Fibroblast of skin of right quadriceps (primary cell): Measurements from ENCODE around the gene ADGRL3.
A peak's percentile ranks its signal among the peaks of the same experiment; 100 is the strongest.

ENCODE experiments used
- DNase-seq: peaks from one replicate; pipeline ENCODE4 v3.0.0-alpha.2; 2013

The ADGRL3 gene

GRCh38 chr4:61431131-61431530 lies 231.0 kb downstream of the ADGRL3 start:
- DNase-seq, result no peak

- no peak for DNase-seq
These were observed 237.8 kb downstream of the ADGRL3 start for GRCh38 chr4:61437923-61438322.

DNA sequence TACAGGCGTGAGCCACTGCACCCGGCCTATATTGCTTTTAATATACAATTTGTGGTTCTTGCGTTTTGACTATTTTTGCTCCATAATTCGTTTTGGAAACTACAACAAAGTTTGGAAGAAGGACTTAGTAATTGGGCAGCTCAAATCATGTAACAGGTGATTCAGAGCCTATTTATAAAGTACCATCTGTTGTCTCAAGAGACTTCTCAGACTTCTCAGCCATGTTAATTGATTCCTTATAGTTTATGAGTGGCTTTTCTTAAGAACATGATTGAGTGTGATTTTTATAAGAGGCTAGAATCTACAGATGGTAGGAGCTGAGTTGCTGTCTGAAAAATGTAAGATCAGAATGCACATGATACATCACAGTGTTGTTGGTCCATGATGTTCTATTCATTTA lies 240.2 kb downstream of the ADGRL3 start:
- DNase-seq, result no peak

GRCh38 chr4:61442936-61443335 lies 242.8 kb downstream of the ADGRL3 start:
- no peak for DNase-seq

GRCh38 chr4:61443813-61444510 lies 243.8 kb downstream of the ADGRL3 start:
- DNase-seq, result peak; percentile 61

DNA sequence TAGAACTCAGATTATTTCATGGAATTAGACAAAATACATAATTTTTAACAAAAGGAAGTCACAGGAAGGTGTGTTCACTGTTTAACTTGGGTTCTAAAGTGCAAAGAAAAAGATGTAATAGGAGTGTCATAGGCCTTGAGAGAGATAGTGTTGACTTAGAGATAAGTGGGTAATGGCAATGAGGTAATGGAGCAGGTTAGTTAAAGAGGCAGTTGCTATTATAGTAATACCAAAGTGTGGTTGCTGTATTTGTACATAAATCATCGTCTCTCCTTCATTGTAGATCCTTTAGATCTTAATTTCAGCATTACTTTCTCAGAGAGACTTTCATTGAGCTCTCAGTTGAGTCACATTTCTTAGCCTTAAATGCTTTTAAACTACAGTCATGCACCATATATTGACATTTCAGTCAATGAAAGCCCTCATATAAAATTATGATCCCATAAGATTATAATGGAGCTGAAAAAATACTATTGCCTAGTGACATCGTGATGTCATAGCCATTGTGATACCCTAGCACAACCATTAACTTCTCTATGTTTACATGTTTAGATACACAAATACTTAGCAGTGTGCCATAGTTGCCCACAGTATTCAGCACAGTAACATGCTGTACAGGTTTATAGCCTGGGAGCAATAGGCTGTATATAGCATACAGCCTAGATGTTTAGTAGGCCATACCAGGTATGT lies 245.4 kb downstream of the ADGRL3 start:
- DNase-seq, result no peak

DNA sequence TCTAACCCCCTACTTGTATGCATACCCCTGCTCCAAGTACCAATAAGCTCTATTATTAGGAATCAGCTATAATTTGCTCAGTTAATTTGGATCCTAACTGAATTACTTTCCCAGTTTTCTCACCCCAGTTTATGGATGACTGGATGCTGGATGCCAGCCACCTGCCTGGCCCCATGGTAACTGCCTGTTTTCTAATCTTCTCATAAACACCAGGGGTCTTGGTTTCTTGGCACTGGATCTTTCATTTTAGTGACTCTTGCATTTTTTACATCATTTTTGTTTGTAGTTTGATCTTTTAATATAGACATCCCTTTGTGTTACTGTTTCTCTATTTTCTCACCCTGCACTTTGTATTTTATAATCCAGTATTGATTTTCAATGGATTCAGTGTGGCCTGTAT lies 246.8 kb downstream of the ADGRL3 start:
- no peak for DNase-seq

DNA sequence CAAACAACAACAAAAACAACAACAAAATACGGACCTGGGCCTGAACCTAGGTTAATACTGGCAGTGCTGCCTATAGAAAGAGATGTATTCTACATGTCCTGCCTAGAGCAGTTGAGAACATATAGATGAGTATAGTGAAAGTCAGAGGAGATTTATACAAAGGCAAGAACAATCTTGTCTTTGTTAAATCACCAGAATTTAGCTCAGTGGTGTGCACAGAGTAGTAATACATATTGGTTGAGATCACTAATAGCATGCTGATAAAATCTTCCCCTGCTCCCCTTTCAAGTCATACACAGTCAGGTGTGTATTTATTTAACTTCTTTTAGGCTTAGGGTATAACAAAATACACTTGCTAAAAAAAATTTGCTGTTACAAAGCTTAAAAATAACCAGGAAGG lies 247.8 kb downstream of the ADGRL3 start:
- DNase-seq, result no peak

DNA sequence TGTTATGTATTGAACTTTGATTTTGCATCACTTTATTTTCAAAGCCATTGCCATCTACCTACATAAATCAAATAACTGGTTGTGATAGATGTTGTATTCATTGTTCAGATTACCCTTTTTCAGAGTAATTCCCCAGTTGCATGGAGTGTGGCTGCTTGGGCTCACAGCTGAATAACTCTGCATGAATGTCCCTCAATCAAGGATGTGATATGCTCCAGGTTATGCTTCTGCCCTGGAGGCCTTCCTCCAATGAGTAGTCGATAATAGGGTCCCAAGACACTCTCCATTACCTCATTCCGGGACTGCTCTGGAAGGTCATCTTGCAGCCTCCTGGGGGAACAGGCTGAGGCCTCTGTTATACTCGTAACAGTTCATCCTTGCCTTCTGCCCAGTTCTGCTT lies 251.8 kb downstream of the ADGRL3 start:
- DNase-seq, result no peak

DNA sequence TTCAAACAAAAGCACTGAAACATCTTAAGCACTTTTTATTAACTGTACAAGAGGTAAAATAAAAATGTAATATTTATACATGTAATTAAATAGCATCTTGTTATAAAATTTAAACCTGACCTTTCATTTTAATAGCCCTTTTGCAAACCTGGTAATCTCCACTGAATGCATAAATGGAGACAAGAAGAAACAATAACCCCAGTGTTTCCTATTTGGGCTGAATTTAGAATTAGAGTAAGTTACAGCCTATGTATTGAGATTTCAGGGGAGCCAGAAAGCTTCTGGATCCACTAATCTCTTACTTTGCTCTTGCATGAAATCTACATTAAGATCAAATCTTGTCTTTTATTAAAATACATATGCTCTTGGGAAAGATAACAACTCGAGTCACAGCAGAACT lies 261.8 kb downstream of the ADGRL3 start:
- DNase-seq, result no peak

GRCh38 chr4:61462451-61463326 lies 262.6 kb downstream of the ADGRL3 start:
- DNase-seq, result peak; percentile 58

DNA sequence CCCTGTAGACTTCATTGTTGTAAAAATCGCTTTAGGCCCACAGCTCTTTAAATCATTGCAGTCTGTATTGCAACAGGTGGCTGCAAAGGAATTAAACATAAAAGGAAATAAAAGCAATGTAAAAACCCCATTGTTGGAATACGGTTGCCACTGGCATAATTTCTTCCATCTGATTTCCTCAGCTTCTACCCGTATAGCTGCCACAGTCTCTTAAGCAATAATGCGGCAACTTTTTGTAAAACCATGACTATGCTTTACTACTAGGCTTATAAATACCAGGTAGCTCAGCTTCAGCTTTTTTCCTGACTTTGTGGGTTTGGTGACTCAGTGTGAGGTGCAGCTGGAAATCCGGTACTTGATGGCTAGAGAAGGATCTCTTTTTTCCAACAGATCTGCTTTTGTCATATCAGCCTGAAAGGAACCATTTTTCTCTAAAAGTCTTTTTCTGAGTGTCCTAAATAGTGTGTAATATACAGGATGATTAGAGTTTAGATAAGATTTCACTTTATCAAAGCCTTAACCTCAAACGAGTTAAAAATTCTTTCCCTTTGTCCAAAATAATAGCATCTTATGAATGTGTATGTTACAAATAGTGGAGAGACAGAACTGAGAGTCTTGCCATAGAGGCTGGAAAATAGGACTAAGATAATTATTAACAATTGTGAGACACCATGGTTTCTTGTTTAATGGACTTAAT lies 268.0 kb downstream of the ADGRL3 start:
- peak; percentile 33 for DNase-seq

- no peak for DNase-seq
These were observed 273.2 kb downstream of the ADGRL3 start for GRCh38 chr4:61473306-61473705.

DNA sequence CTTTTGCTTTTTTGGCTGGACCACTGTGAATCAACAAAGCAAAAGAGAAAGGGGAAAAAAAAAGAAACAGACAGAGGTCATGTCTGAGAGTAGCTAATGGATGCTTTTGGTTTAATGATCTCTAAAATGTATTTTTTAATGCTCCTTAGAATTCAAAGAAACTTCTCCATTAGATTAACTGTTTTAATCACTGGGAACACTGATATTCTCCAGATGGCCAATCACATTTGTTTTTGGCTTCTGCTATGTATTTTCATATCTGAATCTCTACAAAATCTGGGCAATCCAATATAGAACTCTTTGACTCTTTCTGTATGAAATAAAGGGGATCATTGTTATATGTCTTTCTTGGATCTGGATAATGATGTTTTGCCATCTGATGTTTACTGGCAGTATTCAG lies 278.2 kb downstream of the ADGRL3 start:
- DNase-seq, result no peak

GRCh38 chr4:61485056-61485455 lies 284.9 kb downstream of the ADGRL3 start:
- no peak for DNase-seq

- no peak for DNase-seq
These were observed 289.8 kb downstream of the ADGRL3 start for GRCh38 chr4:61489927-61490326.

GRCh38 chr4:61493041-61493440 lies 292.9 kb downstream of the ADGRL3 start:
- DNase-seq, result no peak

DNA sequence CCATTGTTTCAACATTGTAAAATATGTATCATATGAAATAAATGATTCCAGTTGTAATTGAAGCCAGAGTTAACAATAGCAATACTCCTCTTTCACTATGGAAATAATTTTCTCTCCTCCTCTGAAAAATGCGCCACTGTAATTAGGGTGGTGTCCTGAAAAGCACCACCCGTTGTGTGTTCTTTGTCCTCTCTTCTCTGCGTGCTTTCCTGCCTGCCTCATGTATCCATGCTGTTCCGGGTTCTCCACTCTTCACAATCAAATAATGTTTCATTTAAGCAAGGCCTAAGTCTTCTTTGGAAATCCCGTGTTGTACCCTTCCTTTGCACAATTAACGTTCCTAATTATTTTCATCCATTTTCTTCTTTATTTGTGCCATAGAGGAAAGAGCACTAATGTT lies 293.3 kb downstream of the ADGRL3 start:
- DNase-seq, result no peak

- DNase-seq, result no peak
These were observed 300.8 kb downstream of the ADGRL3 start for GRCh38 chr4:61500883-61501282.

DNA sequence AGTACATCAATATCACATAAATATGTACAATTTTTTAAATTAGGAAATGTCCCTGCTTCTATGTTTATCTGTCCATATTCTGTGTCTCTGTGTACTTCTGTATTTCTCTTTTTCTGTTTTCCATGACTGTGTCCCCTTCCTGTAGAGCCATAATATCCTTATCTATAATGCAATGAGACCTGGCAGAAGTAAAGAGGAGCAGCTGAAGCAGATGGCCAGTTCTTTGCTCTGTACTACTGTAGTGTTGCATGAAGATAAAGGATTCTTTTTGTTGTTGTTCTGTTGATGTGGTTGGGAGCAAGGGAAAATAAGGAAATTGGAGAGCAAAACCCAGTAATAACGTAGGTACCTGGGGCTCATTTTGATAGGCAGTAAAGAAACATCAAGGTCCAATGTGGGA lies 301.7 kb downstream of the ADGRL3 start:
- no peak for DNase-seq

DNA sequence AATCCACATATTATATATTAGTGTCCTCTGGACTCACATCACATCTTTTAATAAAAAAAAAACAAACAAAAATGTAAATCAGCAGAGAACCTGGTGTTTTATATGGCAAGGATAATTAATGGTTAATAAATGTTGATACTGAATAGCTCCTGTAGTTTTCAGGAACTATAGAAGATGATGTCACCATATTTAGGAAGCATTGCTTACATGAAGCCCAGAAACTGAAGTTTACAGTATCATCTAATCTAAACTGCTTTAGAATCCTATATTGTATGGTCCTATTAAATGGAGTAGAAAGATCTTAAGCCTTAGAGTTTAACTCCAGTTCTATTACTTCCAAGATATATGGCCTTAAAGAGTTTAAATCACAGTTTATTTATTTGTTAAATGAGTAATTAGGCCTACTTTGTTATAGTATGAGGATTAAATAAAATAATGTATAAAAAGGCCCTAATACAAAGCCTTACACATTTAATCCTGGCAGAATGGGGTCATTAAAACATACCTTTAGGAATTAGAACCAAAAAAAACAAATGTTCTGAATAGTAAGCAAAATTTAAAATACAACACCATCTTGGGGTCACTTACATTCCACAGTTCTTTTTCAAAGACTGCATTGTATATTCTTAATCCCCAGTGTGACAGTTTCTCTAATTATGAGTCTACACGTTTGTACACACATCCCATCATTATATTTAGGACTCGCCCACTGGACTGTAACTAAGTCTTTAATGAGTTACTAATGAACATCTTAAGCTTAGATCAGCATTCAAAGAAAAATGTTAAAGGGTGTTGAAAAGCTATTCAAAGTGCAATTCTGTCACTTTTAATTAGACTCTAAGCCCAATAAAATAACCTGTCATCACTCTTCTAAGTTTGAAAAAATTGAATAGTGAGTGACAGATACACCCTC lies 305.9 kb downstream of the ADGRL3 start:
- DNase-seq, result no peak

DNA sequence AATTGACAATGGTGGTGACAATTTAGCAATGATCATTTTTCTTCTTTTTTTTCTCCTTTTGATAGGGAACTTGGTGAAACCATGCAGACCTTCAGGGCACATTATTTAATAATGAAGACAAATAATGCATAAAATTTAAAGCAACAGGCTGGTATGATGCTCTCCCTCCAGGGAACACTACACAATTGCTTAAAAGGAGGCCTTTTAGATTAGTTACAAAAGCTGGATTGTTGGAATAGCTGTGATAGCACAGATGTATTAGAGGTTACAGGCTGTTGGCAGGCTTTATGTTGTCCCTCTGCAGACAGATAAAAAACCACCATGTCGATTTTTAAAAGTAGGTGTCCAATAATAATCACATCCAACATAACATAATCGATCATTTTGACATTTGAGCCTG lies 307.0 kb downstream of the ADGRL3 start:
- DNase-seq, result no peak
